ENCODE measurements around the gene GNMT. TPM values are rescaled to one million over a fixed set of nuclear protein-coding genes. Genes with fewer than 3 reads are reported as not detected.

Gene GNMT
- total RNA-seq, 1 experiment from 2014 or later, result 0.47 TPM

DNA sequence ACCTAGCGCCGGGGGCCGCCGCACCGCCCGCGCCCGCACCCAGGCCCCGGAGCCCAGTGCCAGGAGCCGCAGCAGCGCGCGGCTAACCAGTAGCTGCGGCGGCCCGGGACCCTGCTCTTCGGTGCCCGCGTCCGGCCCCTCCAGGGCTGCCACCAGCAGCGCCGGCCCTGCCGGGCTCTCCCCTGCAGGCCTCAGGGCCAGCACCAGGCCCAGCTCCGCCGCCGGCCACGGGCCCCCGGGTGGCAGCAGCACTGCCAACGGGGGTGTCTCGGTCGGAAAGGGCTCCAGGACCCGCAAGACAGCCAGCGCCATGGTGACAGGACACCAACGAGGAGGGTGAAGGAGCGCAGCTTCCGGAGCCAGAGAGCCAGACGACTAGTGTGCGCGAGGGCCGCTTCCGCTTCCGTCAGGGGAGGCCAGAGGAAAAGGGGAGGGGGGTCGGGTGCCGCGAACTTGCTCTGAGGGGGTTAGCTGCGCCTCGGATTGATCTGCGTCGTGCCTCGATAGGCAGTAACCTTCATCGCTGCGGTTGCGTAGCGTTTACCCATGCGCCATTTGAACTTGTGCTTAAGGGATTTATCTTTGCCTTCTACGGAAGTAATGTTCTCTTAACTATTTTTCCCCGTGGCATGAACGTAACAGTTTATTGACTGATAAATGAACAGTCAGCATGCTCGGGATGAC lies 18.4 kb downstream of the GNMT start, which contains the start of gene PEX6:
Gene PEX6, minus strand, starts transcription at position 343 of the 684 bp plus-strand sequence. Its CDS starts 31 bp downstream, at position 312.
- Histone ChIP-seq H4K20me1 (ENCODE audit: low read length) (no peaks in the 10 kb centered on the region), H3K4me3 (ENCODE audit: low read length) (peak within 1 kb of the TSS; percentile 93), H2AFZ (ENCODE audit: low read length) (peak within 1 kb of the TSS; percentile 96), H3F3A (ENCODE audit: low read length, unreplicated experiment) (no peaks in the 10 kb centered on the region), H3K27ac (ENCODE audit: low read length) (peak within 1 kb of the TSS; percentile 65), H3K4me1 (ENCODE audit: insufficient read depth, low read length) (peaks cover 18% of the 10 kb centered on the region), H3K9me2 (replicated peaks; ENCODE audit: low read length) (no peaks in the 10 kb centered on the region), H3K36me3 (ENCODE audit: low read depth, low read length) (no peaks in the 10 kb centered on the region), H3K27me3 (ENCODE audit: low read length) (no peaks in the 10 kb centered on the region), H3K79me2 (ENCODE audit: low read length) (peaks cover 42% of the 10 kb centered on the region), H3K9ac (ENCODE audit: low read length) (peak within 1 kb of the TSS; percentile 91), H3K4me2 (ENCODE audit: low read length) (peak within 1 kb of the TSS; percentile 95), H3K9me3 (ENCODE audit: low read length) (no peaks in the 10 kb centered on the region)
- ChIA-PET CTCF (interaction anchor here (0.5 kb wide), 1 partner anchor 71 kb away, joined by 3 read pairs; no protein-coding TSS in a partner anchor), POLR2A (ENCODE audit: unreplicated experiment) (interaction anchor here (0.6 to 0.8 kb wide), 3 partner anchors 18 to 57 kb away, joined by 3 to 11 read pairs (median 6); partner anchors contain the start of gene KLHDC3)
- intact Hi-C loops (cut with micrococcal nuclease), result no loop called here
- peak; percentile 85 for ATAC-seq
- peak; percentile 89 for DNase-seq
- no TSS peak for BruUV-seq (replicated peaks)
- TF ChIP-seq EZH2phosphoT487 (IDR thresholded peaks at IDR 0.05; ENCODE audit: borderline replicate concordance, low read length) (no peak), EZH2 (IDR thresholded peaks at IDR 0.05; ENCODE audit: low read length, unreplicated experiment) (no peak)
- TF ChIP-seq, protein P1, sequence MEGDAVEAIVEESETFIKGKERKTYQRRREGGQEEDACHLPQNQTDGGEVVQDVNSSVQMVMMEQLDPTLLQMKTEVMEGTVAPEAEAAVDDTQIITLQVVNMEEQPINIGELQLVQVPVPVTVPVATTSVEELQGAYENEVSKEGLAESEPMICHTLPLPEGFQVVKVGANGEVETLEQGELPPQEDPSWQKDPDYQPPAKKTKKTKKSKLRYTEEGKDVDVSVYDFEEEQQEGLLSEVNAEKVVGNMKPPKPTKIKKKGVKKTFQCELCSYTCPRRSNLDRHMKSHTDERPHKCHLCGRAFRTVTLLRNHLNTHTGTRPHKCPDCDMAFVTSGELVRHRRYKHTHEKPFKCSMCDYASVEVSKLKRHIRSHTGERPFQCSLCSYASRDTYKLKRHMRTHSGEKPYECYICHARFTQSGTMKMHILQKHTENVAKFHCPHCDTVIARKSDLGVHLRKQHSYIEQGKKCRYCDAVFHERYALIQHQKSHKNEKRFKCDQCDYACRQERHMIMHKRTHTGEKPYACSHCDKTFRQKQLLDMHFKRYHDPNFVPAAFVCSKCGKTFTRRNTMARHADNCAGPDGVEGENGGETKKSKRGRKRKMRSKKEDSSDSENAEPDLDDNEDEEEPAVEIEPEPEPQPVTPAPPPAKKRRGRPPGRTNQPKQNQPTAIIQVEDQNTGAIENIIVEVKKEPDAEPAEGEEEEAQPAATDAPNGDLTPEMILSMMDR (conservative IDR thresholded peaks at IDR 0.05; ENCODE audit: low read depth, low read length), result no peak

DNA sequence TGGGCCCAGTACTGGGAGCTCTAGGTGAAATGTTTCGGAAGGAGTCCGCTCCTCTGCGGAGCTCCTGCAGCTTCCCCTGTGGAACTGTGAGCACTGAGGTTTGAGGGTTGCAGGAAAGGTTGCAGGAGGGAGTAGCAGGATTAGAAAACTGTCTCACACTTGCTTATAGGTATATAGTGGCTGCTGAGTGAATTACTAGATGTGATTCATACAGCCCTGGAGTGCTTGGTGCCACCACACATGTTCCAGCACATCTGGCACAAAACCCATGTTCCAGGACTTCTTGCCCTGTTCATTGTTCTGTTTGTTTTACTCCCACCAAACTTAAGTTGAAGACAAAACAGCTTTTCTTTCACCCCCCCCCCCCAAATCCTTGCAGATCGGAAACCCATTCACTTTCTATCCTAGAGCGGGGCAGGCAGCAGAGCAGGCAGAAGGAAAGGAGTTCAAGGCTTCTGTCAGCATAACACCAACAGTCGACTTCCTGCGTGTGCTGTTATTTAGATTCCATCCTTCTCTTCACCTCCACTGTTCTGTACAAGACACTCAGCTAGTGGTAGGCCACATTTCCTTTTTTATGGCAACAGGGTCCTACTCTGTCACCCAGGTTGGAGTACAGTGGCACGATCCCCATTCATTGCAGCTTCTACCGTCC lies 19.1 kb downstream of the GNMT start:
- H3K79me2 ChIP-seq (ENCODE audit: low read length), result peaks cover 42% of the 10 kb centered on the region
- ATAC-seq (peak; percentile 19), DNase-seq (peak; percentile 48)
- intact Hi-C loops (cut with micrococcal nuclease), result loop anchor here (5.0 kb wide), 1 partner anchor 77 kb away; no protein-coding TSS in a partner anchor
- H3F3A ChIP-seq (ENCODE audit: low read length, unreplicated experiment), result no peaks in the 10 kb centered on the region
- H3K4me3 ChIP-seq (ENCODE audit: low read length), result peak overlapping the region; percentile 93
- H3K9ac ChIP-seq (ENCODE audit: low read length), result peak overlapping the region; percentile 91
- no peaks in the 10 kb centered on the region for H3K36me3 ChIP-seq (ENCODE audit: low read depth, low read length)
- no peaks in the 10 kb centered on the region for H3K9me3 ChIP-seq (ENCODE audit: low read length)
- TSS peak; percentile 90 for BruUV-seq (replicated peaks)
- H3K4me2 ChIP-seq (ENCODE audit: low read length), result peak overlapping the region; percentile 95
- H3K27me3 ChIP-seq (ENCODE audit: low read length), result no peaks in the 10 kb centered on the region
- CTCF ChIA-PET, result no interaction called here
- no peaks in the 10 kb centered on the region for H3K9me2 ChIP-seq (replicated peaks; ENCODE audit: low read length)
- peak overlapping the region; percentile 65 for H3K27ac ChIP-seq (ENCODE audit: low read length)
- TF ChIP-seq EZH2phosphoT487 (IDR thresholded peaks at IDR 0.05; ENCODE audit: borderline replicate concordance, low read length), result no peak
- TF ChIP-seq, protein P1 (conservative IDR thresholded peaks at IDR 0.05; ENCODE audit: low read depth, low read length), result no peak
- TF ChIP-seq EZH2 (IDR thresholded peaks at IDR 0.05; ENCODE audit: low read length, unreplicated experiment), result no peak
- POLR2A ChIA-PET (ENCODE audit: unreplicated experiment), result interaction anchor here (0.7 to 0.8 kb wide), 2 partner anchors 35 to 57 kb away, joined by 3 to 11 read pairs; partner anchors contain the start of gene KLHDC3
- H4K20me1 ChIP-seq (ENCODE audit: low read length), result no peaks in the 10 kb centered on the region
- peak overlapping the region; percentile 96 for H2AFZ ChIP-seq (ENCODE audit: low read length)
- peaks cover 18% of the 10 kb centered on the region for H3K4me1 ChIP-seq (ENCODE audit: insufficient read depth, low read length)
